GM19025 (cell line): Measurements from ENCODE around the gene KIF3B.
"Not testable (repeated sequence)": the region's sequence is repeated elsewhere in the genome, so short reads cannot be mapped to it uniquely, and the experiment has no call there.

Experiments
- ATAC-seq: cut with Tn5 transposase; IDR thresholded peaks from one replicate; pipeline ENCODE4 v1.9.1; 2021; ENCODE audit warnings: mild to moderate bottlenecking, low read depth, moderate library complexity; ENCODE audit not compliant: unreplicated experiment

Gene KIF3B

DNA sequence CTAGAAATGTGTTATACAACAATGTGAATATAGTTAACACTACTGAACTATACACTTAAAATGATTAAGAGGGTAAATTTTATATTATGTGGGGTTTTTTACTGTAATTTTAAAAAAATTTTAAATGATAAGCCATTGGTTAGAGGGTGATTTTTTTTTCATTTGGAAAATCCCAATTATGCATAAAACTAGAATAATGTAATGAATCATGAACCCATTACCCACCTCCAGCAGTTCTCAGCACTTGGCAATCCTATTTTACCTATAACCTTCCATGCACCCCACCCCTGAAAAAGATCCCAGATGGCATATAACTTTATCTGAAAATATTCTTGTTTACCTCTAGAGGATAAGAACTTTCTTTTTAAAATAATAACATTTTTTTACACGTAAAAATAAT lies 13.7 kb downstream of the KIF3B start:
- no peak for ATAC-seq

GRCh38 chr20:32292548-32292947 lies 15.1 kb downstream of the KIF3B start:
- ATAC-seq: no peak

GRCh38 chr20:32294071-32294470 lies 16.6 kb downstream of the KIF3B start:
- no peak for ATAC-seq

DNA sequence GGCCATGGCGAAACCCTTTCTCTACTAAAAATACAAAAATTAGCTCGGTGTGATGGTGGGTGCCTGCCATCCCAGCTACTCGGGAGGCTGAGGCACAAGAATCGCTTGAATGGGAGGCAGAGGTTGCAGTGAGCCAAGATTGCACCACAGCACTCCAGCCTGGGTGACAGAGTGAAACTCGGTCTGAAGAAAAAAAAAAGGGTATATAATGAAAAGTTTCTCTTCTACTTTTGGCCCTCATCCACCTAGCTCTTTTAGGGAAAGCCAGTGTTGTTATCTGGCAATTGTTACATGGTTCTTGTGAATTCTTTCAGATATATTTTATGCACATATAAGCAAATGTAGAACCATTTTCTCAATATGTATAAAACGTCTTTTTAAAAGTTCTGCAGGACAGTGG lies 19.0 kb downstream of the KIF3B start:
- no peak for ATAC-seq

DNA sequence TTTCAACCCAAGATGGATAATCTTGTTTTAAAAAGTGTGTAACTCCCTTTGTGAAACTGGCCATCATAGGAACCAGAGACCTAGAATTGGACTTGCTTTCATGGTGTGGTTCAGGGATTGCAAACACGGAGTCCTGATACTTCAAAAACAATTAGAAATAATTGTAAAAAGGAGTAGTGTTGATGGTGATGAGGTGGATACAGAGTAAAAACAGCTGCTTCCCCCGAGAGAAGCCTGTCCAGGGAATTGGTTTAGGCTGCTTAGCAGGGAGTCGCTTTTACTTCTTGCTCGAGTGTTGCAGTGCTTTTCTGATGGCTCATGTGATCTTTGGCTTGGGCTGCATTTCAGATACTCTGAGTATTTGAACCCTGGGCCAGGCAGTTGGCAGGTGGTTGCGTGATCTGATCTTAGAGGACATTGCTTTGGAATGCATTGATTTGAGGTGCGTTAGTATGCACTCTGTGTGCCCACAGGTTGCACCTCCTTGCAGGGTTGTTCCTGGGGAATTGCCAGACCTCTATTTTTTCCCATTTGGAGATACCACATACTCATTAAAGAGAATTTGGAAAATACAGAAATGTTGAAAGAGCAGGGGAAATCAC lies 19.5 kb downstream of the KIF3B start:
- ATAC-seq: no peak

GRCh38 chr20:32297439-32297838 lies 20.0 kb downstream of the KIF3B start:
- no peak for ATAC-seq

GRCh38 chr20:32300647-32301046 lies 23.2 kb downstream of the KIF3B start:
- no peak for ATAC-seq

- ATAC-seq: no peak
These were observed 24.5 kb downstream of the KIF3B start for GRCh38 chr20:32301719-32302506.

- ATAC-seq: no peak
These were observed 25.0 kb downstream of the KIF3B start for GRCh38 chr20:32302507-32302872.

- ATAC-seq: no peak
These were observed 26.8 kb downstream of the KIF3B start for GRCh38 chr20:32304131-32304746.

DNA sequence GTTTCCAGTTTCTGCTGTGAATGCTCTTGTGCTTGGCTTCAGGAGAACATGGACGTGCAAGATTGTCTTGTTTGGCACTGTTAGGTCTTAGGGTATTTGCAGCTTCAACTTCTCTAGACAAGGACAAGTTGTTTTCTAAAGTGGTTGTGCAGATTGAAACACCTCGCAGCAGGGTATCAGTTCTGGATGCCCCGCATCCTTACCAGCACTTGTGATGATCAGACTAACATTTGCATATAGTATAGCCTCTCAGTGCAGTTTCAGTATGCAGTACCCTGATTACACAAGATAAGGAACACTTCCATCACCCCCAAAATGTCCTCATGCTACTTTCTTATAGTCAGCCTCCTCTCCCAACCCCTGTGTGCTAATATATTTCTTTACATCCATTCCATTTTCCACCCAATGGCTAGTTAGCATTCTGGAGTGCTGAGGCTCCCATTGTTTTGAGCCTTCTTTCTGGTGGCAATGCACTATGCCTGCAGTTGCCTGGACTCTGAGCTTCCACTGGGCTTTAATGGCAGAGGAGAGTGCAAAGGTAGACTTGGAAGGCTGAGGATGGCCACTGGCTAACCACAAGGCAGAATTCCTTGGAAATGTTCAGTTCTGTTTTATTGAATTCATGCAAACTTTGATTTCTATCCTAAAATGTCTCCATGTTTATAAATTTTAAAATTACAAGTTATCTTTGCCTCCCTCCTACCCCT lies 35.4 kb downstream of the KIF3B start:
- ATAC-seq: no peak

- ATAC-seq: no peak
These were observed 37.3 kb downstream of the KIF3B start for GRCh38 chr20:32314768-32315167.

GRCh38 chr20:32315399-32315798 lies 37.9 kb downstream of the KIF3B start:
- no peak for ATAC-seq

DNA sequence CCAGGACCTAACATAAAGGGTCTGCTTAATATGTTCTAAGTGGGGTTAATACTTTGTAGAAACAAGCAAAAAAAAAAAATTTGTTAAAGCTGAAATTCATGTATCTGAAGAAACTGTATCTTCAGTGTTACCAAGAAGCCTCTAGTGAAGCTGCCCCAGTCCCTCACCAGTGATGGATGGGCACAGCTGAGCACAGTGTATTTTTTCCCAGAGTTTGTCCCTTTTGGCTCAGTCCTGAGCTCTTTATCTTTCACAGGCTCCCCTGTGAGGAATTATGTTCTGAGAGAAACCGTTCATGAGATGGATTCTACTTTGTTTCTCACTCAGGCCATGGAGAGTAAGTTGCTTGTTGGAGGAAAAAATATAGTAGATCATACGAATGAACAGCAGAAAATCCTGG lies 38.4 kb downstream of the KIF3B start:
- ATAC-seq: no peak

DNA sequence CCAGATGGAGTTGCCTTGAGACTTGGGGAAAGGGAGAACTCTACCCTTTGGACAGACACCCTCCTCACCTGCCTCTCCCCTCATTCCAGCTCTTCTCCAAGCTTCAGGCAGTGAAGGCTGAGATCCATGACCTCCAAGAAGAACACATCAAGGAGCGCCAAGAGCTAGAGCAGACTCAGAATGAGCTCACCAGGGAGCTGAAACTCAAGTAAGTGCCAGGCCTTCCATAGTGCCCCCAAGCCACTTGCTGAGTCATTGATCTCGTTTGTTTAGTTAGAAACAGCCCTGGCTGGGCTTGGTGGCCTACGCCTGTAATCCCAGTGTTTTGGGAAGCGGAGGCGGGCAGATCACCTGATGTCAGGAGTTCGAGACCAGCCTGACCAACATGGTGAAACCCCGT lies 39.2 kb downstream of the KIF3B start:
- no peak for ATAC-seq

DNA sequence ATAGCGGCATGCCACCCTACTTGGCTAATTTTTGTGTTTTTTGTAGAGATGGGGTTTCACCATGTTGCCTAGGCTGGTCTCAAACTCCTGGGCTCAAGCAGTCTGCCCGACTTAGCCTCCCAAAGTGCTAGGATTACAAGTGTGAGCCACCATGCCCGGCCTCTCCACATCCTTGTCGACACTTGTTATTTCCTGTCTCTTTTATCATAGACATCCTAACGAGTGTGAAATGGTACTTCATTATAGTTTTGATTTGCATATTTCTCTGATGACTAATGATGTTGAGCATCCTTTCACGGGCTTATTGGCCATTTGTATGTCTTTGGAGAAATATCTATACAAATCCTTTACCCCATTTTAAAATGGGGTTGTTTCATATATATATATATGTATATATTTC lies 41.6 kb downstream of the KIF3B start:
- ATAC-seq: no peak

GRCh38 chr20:32320305-32320704 lies 42.9 kb downstream of the KIF3B start:
- ATAC-seq: no peak

DNA sequence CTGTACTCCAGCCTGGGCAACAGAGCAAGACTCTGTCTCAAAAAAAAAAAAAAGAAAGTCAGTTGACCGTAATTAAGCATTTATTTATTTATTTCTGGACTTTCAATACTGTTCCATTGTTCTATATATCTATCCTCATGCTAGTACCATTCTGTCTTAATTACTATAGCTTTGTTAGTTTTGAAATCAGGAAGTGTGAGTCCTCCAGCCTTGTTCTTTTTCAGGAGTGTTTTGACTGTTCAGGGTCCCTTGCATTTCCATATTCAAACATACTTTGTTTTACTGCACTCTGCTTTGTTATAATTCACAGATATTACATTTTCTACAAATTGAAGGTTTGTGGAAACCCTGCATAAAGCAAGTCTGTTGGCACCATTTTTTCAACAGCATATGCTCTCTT lies 43.9 kb downstream of the KIF3B start:
- no peak for ATAC-seq

GRCh38 chr20:32322260-32322659 lies 44.8 kb downstream of the KIF3B start:
- ATAC-seq: not testable (repeated sequence)

DNA sequence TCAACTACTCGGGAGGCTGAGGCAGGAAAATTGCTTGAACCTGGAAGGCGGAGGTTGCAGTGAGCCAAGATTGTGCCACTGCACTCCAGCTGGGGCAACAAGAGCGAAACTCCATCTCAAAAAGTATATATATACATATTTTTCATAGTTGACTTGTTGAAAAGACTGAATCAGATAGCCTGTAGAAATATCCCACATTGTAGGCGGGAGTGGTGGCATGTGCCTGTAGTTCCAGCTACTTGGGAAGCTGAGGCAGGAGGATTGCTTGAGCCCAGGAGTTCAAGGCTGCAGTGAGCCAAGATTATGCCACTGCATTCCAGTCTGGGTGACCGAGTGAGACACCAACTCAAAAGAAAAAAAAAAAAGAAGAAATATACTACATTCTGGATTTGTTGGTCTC lies 46.3 kb downstream of the KIF3B start:
- ATAC-seq: not testable (repeated sequence)
